ENCODE results near the gene HENMT1. TPM values are rescaled to one million over a fixed set of nuclear protein-coding genes. Genes with fewer than 3 reads are reported as not detected.
"Not testable (repeated sequence)": the region's sequence is repeated elsewhere in the genome, so short reads cannot be mapped to it uniquely, and the experiment has no call there.

HENMT1 gene
- total RNA-seq, 4 donors from 2014 or later, result 0.77 to 11.3 (median 2.3) TPM

GRCh38 chr1:108645564-108646184, 15.2 kb downstream of the HENMT1 start:
- TF ChIP-seq POLR2A (IDR thresholded peaks at IDR 0.05) (no peak), CTCF (IDR thresholded peaks at IDR 0.05) (no peak)
- no peak for DNase-seq
- H3K4me3 ChIP-seq, result no peak overlapping the region
- intact Hi-C loops (cut with DNase I; ENCODE audit: low total_unique reads), result loop anchor here (5.0 kb wide), 1 partner anchor 133 kb away; no protein-coding TSS in a partner anchor
- no peaks in the 10 kb centered on the region for H3K27me3 ChIP-seq
- peak overlapping the region in 1 of 2 donors; percentile 10 for H3K27ac ChIP-seq
- no peaks in the 10 kb centered on the region for H3K9me3 ChIP-seq
- H3K4me1 ChIP-seq, result no peaks in the 10 kb centered on the region
- no peaks in the 10 kb centered on the region for H3K36me3 ChIP-seq

- TF ChIP-seq POLR2A (IDR thresholded peaks at IDR 0.05) (no peak), CTCF (IDR thresholded peaks at IDR 0.05) (no peak)
- H3K36me3 ChIP-seq, result no peaks in the 10 kb centered on the region
Measured at GRCh38 chr1:108644984-108645383, 15.9 kb downstream of the HENMT1 start.

GRCh38 chr1:108643492-108644335, 17.2 kb downstream of the HENMT1 start:
- Histone ChIP-seq H3K36me3 (no peaks in the 10 kb centered on the region), H3K27ac (no peak overlapping the region), H3K4me1 (no peaks in the 10 kb centered on the region), H3K4me3 (no peak overlapping the region), H3K9me3 (no peaks in the 10 kb centered on the region), H3K27me3 (no peaks in the 10 kb centered on the region)
- TF ChIP-seq CTCF (IDR thresholded peaks at IDR 0.05), result peak; percentile 53 to 88 (median 70)
- no peak for TF ChIP-seq POLR2A (IDR thresholded peaks at IDR 0.05)
- DNase-seq, result peak in 1 of 2 donors; percentile 60
- intact Hi-C loops (cut with DNase I; ENCODE audit: low total_unique reads), result no loop called here

More at GRCh38 chr1:108644984-108645383, 15.9 kb downstream of the HENMT1 start:
- Histone ChIP-seq H3K4me1 (no peaks in the 10 kb centered on the region), H3K9me3 (no peaks in the 10 kb centered on the region), H3K27me3 (no peaks in the 10 kb centered on the region), H3K4me3 (no peak overlapping the region), H3K27ac (no peak overlapping the region)
- intact Hi-C loops (cut with DNase I; ENCODE audit: low total_unique reads), result loop anchor here (5.0 kb wide), 1 partner anchor 133 kb away; no protein-coding TSS in a partner anchor
- DNase-seq, result no peak

GRCh38 chr1:108640863-108641262, 20.0 kb downstream of the HENMT1 start:
- H3K9me3 ChIP-seq; H3K4me1 ChIP-seq; H3K27ac ChIP-seq; H3K27me3 ChIP-seq; H3K36me3 ChIP-seq; intact Hi-C loops (cut with DNase I; ENCODE audit: low total_unique reads); H3K4me3 ChIP-seq; DNase-seq: not testable (repeated sequence)

- Histone ChIP-seq H3K4me1 (no peaks in the 10 kb centered on the region), H3K9me3 (no peaks in the 10 kb centered on the region), H3K27me3 (no peaks in the 10 kb centered on the region), H3K4me3 (no peak overlapping the region), H3K27ac (no peak overlapping the region), H3K36me3 (no peaks in the 10 kb centered on the region)
- TF ChIP-seq CTCF (IDR thresholded peaks at IDR 0.05), result no peak
- no peak for TF ChIP-seq POLR2A (IDR thresholded peaks at IDR 0.05)
- intact Hi-C loops (cut with DNase I; ENCODE audit: low total_unique reads), result no loop called here
- no peak for DNase-seq
Measured at GRCh38 chr1:108639899-108640560, 20.9 kb downstream of the HENMT1 start.
